Left lung (tissue), 10 donors: Measurements from ENCODE around the gene LAT. TPM values are rescaled to one million over a fixed set of nuclear protein-coding genes. Genes with fewer than 3 reads are reported as not detected.
"Not testable (repeated sequence)": the region's sequence is repeated elsewhere in the genome, so short reads cannot be mapped to it uniquely, and the experiment has no call there.

Experiments
- ATAC-seq: fragments of 200-7000 bp; cut with Tn5 transposase; one replicate; pipeline ENCODE4 v1.9.1; 2020; ENCODE audit warnings: moderate library complexity
- DNase-seq, 4 donors: peaks; one replicate each; pipeline ENCODE4 v3.0.0-alpha.2; 2013 to 2020
- H3K27ac ChIP-seq, 2 donors: fragments of 200-600 bp; sonication (generic) in 1 of 2; one replicate each; pipeline versions ENCODE4 v1.5.0 to v1.8.0; 2020 to 2021
- H3K27me3 ChIP-seq, 2 donors: fragments of 200-600 bp; sonication (generic) in 1 of 2; one replicate each; pipeline versions ENCODE4 v1.5.0 to v1.8.0; 2020 to 2021
- H3K36me3 ChIP-seq, 2 donors: fragments of 200-600 bp; sonication (generic) in 1 of 2; one replicate each; pipeline versions ENCODE4 v1.5.0 to v1.8.0; 2020 to 2021
- H3K4me1 ChIP-seq, 2 donors: fragments of 200-600 bp; one replicate each; pipeline ENCODE4 v1.8.0; 2021
- H3K4me3 ChIP-seq, 2 donors: fragments of 200-600 bp; sonication (generic) in 1 of 2; one replicate each; pipeline versions ENCODE4 v1.5.0 to v1.8.0; 2020 to 2021; ENCODE audit warnings: mild to moderate bottlenecking in 1 of 2
- H3K9me3 ChIP-seq, 2 donors: fragments of 200-600 bp; sonication (generic) in 1 of 2; one replicate each; pipeline versions ENCODE4 v1.5.0 to v1.8.0; 2020 to 2021
- CTCF ChIP-seq, 2 donors: fragments of 200-600 bp; sonication (generic) in 1 of 2; IDR thresholded peaks; one replicate each; pipeline versions ENCODE4 v1.5.0 to v1.8.0; 2021; ENCODE audit warnings: antibody characterized with exemption in 2 of 2
- intact Hi-C, 2 donors: fragments of 100-400 bp; cut with DNase I; formaldehyde crosslinking; loops; one replicate each; pipeline versions ENCODE4 v1.11.2 to v1.14.2; 2022
- polyA plus RNA-seq, 6 donors: library from polyadenylated mRNA; unstranded; fragments of 120-200 nt; gene quantifications; one replicate each; pipeline ENCODE4 v1.2.1, GENCODE V29; 2013; ENCODE audit not compliant: insufficient read length in 6 of 6
- total RNA-seq, 2 donors: library from RNA; stranded (reverse); fragmentation: NEBNext Ultra II Directional; extraction: Animal tissue kit (Norgen Biotek cat#: 25700); gene quantifications; one replicate each; pipeline ENCODE4 v1.2.1, GENCODE V29; 2021
- donor health status: DM: no; HTN: yes; CAD: no.
- donor health status: DM: no; HTN: no; CAD: no.

The LAT gene
- total and polyA plus RNA-seq, 8 donors, result 5.1 to 14.0 (median 7.0) TPM

- TF ChIP-seq CTCF (IDR thresholded peaks at IDR 0.05), result no peak
- intact Hi-C loops, result no loop called here
- H3K4me1 ChIP-seq, result no peaks in the 10 kb centered on the region
- H3K9me3 ChIP-seq, result no peaks in the 10 kb centered on the region
- H3K4me3 ChIP-seq, result no peak overlapping the region
- peaks cover 0 to 67% of the 10 kb centered on the region in 2 donors for H3K36me3 ChIP-seq
- DNase-seq (no peak), ATAC-seq (no peak)
- H3K27me3 ChIP-seq, result no peaks in the 10 kb centered on the region
- H3K27ac ChIP-seq, result no peak overlapping the region
Observed at GRCh38 chr16:28964496-28964895, 20.4 kb upstream of the LAT start.

GRCh38 chr16:28967156-28967555 is 17.7 kb upstream of the LAT start:
- H3K27me3 ChIP-seq, result no peaks in the 10 kb centered on the region
- ATAC-seq (no peak), DNase-seq (peak in 1 of 4 donors; percentile 2)
- no peaks in the 10 kb centered on the region for H3K4me1 ChIP-seq
- intact Hi-C loops, result no loop called here
- no peak for TF ChIP-seq CTCF (IDR thresholded peaks at IDR 0.05)
- no peak overlapping the region for H3K4me3 ChIP-seq
- no peak overlapping the region for H3K27ac ChIP-seq
- no peaks in the 10 kb centered on the region for H3K9me3 ChIP-seq
- peaks cover 0 to 40% of the 10 kb centered on the region in 2 donors for H3K36me3 ChIP-seq

DNA sequence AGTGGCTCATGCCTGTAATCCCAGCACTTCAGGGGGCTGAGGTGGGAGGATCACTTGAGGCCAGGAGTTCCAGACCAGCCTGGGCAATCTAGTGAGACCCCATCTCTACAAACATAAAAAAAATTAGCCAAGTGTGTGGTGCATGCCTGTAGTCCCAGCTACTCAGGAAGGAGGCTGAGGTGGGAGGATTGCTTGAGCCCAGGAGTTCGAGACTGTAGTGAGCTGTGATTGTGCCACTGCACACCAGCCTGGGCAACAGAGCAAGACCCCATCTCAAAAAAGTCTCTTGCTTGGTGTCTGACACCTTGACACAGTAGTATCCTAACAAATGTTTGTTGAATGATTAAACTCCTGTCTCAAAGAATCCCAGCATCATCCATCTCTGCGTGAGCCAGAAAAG is 15.2 kb upstream of the LAT start:
- H3K9me3 ChIP-seq, ATAC-seq, DNase-seq, H3K4me3 ChIP-seq, H3K4me1 ChIP-seq, intact Hi-C loops, H3K27me3 ChIP-seq, H3K27ac ChIP-seq: not testable (repeated sequence)
- peaks cover 0 to 15% of the 10 kb centered on the region in 2 donors for H3K36me3 ChIP-seq

GRCh38 chr16:28974007-28974436 is 10.8 kb upstream of the LAT start:
- H3K27me3 ChIP-seq, result no peaks in the 10 kb centered on the region
- ATAC-seq (peak; percentile 74), DNase-seq (peak; percentile 25 to 69 (median 57))
- peak overlapping the region; percentile 95 to 97 for H3K4me3 ChIP-seq
- no peaks in the 10 kb centered on the region for H3K9me3 ChIP-seq
- peaks cover 0 to 22% of the 10 kb centered on the region in 2 donors for H3K36me3 ChIP-seq
- H3K27ac ChIP-seq, result peak overlapping the region; percentile 82 to 86
- peaks cover 11 to 42% of the 10 kb centered on the region in 2 donors for H3K4me1 ChIP-seq
- peak; percentile 43 to 56 for TF ChIP-seq CTCF (IDR thresholded peaks at IDR 0.05)
- intact Hi-C loops, result no loop called here

DNA sequence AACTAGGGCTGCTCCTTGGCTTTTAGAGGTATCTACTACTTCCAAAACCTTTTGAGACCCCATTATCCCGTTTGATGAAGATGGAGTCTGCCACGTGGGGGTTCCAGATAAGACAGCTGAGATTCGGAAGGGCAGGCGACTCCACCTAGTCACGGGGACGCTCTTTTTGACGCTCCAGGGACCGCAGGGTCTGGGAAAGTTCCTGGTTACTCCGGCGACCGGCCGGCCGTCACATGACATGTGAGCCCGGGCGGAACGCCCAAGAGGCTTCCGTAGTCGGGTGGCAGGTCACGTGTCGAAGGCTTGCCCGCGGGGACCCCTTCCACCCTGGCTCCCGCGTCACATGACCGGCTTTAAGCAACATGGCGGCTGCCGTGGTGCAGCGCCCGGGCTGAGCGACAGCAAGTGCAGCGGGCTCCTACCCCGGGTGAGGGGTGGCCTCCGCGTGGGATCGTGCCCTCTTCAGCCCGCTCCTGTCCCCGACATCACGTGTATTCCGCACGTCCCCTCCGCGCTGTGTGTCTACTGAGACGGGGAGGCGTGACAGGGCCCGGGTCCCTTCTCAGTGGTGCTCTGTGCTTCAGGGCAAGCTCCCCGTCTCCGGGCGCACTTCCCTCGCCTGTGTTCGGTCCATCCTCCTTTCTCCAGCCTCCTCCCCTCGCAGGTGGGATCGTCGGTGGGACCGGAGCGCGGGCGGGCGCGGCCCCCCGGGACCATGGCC is 10.3 kb upstream of the LAT start, which contains the start of gene SPNS1:
Gene SPNS1 (plus strand): TSS at position 342 of the 721 bp plus-strand sequence. CDS start 374 bp downstream, at position 716.
- Histone ChIP-seq H3K4me3 (peak within 1 kb of the TSS; percentile 95 to 97), H3K9me3 (no peaks in the 10 kb centered on the region), H3K36me3 (peaks cover 0 to 28% of the 10 kb centered on the region in 2 donors), H3K27ac (peak within 1 kb of the TSS; percentile 82 to 86), H3K4me1 (peaks cover 11 to 42% of the 10 kb centered on the region in 2 donors), H3K27me3 (no peaks in the 10 kb centered on the region)
- intact Hi-C loops, result no loop called here
- DNase-seq (peak; percentile 93 to 100 (median 98)), ATAC-seq (peak; percentile 95)
- TF ChIP-seq CTCF (IDR thresholded peaks at IDR 0.05), result no peak
